Stimulated activated naive CD8-positive, alpha-beta T cell treated with anti-CD3 and anti-CD28 coated beads, Interleukin-15, Interleukin-2, amounts not matched to agents 100 ng/mL and 50 ng/mL, for 24 hours (primary cell): Measurements from ENCODE around the gene MAPK8IP1.
A peak's percentile ranks its signal among the peaks of the same experiment; 100 is the strongest.

Experiments used
- H3K27ac Mint-ChIP-seq: one replicate; pipeline ENCODE4 v1.8.0; 2021; ENCODE audit warnings: mild to moderate bottlenecking, mixed read lengths
- H3K27me3 Mint-ChIP-seq: one replicate; pipeline ENCODE4 v1.8.0; 2021; ENCODE audit warnings: mixed read lengths
- H3K36me3 Mint-ChIP-seq: one replicate; pipeline ENCODE4 v1.8.0; 2021; ENCODE audit warnings: low read depth, mixed read lengths
- H3K4me1 Mint-ChIP-seq: one replicate; pipeline ENCODE4 v1.8.0; 2021; ENCODE audit warnings: low read depth, mixed read lengths
- H3K4me3 Mint-ChIP-seq: one replicate; pipeline ENCODE4 v1.8.0; 2021; ENCODE audit warnings: mild to moderate bottlenecking, mixed read lengths
- H3K9me3 Mint-ChIP-seq: one replicate; pipeline ENCODE4 v1.8.0; 2021; ENCODE audit warnings: mixed read lengths

Gene MAPK8IP1

DNA sequence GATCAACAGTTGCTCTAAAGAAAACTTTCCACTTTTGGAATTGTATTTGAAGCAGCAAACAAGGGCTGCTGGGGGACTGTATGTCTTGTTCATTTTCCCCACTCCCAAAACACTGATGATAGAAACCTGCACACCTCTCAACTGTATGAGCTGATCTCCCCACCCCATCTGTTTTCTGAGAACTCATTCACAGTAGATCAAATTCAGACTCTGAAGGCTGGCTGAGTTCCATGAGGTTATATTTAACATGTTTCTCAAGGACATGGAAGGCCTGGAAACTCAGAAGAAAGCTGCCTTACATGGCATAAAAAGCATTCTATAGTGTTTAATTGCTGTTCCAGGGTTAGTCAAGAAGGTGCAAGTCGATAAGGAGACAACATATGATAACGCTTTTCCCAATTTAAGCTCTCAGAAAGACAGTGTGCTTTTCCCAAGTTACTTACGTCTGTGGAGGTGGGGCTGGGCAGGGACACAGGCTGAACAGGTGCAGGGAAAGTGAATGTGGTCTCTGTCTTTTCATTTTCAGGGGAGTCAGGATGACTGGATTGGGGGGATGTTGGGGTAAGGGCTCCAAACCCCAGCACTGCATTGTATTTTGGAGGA lies 60.0 kb downstream of the MAPK8IP1 start:
- Mint-ChIP-seq H3K9me3 (no peaks in the 10 kb centered on the region), H3K36me3 (peaks cover 40% of the 10 kb centered on the region), H3K4me1 (peaks cover 3% of the 10 kb centered on the region), H3K27ac (peak overlapping the region; percentile 1), H3K4me3 (no peak overlapping the region), H3K27me3 (no peaks in the 10 kb centered on the region)

DNA sequence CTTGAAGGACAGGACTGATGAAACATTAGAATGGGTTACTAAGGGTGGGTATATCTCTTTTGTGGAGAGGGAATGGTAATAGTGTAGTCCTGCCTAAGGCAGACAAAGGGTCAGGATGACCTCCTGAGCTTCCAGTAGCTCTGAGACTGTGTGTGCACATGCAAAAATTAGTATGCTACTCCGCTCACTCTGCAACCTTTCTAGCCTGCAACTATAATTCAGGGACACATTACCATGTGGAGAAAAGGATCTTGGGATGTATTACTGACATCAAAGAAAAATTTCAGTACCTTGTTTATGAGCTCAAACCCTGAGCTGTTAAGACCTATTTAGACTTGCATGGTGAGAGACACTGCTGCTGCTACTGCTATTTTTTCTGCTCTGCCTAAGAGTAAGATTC lies 62.4 kb downstream of the MAPK8IP1 start:
- no peak overlapping the region for H3K27ac Mint-ChIP-seq
- H3K27me3 Mint-ChIP-seq = no peaks in the 10 kb centered on the region
- peaks cover 49% of the 10 kb centered on the region for H3K36me3 Mint-ChIP-seq
- H3K4me1 Mint-ChIP-seq = no peaks in the 10 kb centered on the region
- H3K4me3 Mint-ChIP-seq = no peak overlapping the region
- H3K9me3 Mint-ChIP-seq = no peaks in the 10 kb centered on the region

DNA sequence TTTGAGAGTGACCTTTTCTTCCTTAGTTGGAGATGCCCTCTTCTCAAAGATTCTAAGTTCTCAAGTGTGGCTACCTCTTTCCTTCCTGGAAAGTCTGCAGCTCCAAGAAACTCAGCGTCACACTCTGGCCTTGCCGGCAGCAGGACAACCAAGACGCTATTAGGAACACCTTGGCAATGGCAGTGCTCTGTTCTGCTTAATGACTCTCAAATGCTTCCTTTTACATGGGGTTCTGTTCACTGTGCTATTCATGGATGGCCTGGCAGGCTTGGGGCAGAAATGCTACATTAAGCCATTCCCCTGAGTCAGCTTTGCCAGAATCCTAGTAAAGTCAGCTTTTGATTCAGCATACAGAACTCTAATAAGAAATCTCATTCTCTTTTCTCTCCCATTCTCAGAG lies 62.9 kb downstream of the MAPK8IP1 start:
- H3K27ac Mint-ChIP-seq = no peak overlapping the region
- no peaks in the 10 kb centered on the region for H3K9me3 Mint-ChIP-seq
- H3K4me1 Mint-ChIP-seq = no peaks in the 10 kb centered on the region
- H3K4me3 Mint-ChIP-seq = no peak overlapping the region
- no peaks in the 10 kb centered on the region for H3K27me3 Mint-ChIP-seq
- H3K36me3 Mint-ChIP-seq = peaks cover 53% of the 10 kb centered on the region

DNA sequence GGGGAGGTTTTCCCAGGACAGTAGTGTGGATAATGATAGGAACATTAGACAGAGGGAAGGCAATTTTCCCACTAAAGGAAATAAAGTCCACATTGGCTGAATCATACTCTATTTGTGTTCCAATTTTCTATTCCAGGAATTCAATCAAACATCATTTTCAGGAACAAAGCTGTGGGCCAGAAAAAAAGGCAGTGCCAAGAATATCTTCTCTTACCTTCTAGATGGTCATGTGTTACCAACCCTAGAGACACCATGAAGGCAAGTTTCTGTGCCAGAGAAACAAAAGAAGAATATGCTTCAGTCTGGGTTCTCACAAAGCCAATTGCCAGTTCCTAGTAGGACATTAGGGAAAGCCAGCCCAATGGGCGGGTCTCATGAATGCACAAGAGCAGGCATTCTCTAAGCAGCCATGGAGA lies 64.5 kb downstream of the MAPK8IP1 start:
- no peaks in the 10 kb centered on the region for H3K4me1 Mint-ChIP-seq
- H3K27me3 Mint-ChIP-seq = no peaks in the 10 kb centered on the region
- H3K9me3 Mint-ChIP-seq = no peaks in the 10 kb centered on the region
- peaks cover 45% of the 10 kb centered on the region for H3K36me3 Mint-ChIP-seq
- H3K4me3 Mint-ChIP-seq = no peak overlapping the region
- no peak overlapping the region for H3K27ac Mint-ChIP-seq
